H9 (cell line): Measurements from ENCODE around the gene SLC35F5. TPM values are rescaled to one million over a fixed set of nuclear protein-coding genes. Genes with fewer than 3 reads are reported as not detected.

Source experiments
- DNase-seq: peaks from one replicate; pipeline ENCODE4 v3.0.0-alpha.2; 2017
- H2AFZ ChIP-seq: one replicate; pipeline ENCODE4 v1.6.1; 2013; ENCODE audit warnings: mild to moderate bottlenecking, low read length, control low read depth, moderate library complexity
- H2AK5ac ChIP-seq: 2 replicates; pipeline ENCODE4 v1.6.1; 2013; ENCODE audit warnings: low read length, control low read depth, mixed read lengths; ENCODE audit not compliant: insufficient read length
- H2BK120ac ChIP-seq: one replicate; pipeline ENCODE4 v1.6.1; 2013; ENCODE audit warnings: low read depth, mild to moderate bottlenecking, low read length, control low read depth, inconsistent platforms; ENCODE audit not compliant: poor library complexity, severe bottlenecking
- H2BK12ac ChIP-seq: 2 replicates; pipeline ENCODE4 v1.6.1; 2013; ENCODE audit warnings: low read length, control low read depth, mixed read lengths, low read depth; ENCODE audit not compliant: insufficient read length
- H2BK15ac ChIP-seq: 2 replicates; pipeline ENCODE4 v1.6.1; 2013; ENCODE audit warnings: low read depth, low read length, control low read depth
- H2BK20ac ChIP-seq: one replicate; pipeline ENCODE4 v1.6.1; 2013; ENCODE audit warnings: low read depth, mild to moderate bottlenecking, low read length, control low read depth, inconsistent platforms; ENCODE audit not compliant: poor library complexity, severe bottlenecking
- H2BK5ac ChIP-seq: 2 replicates; pipeline ENCODE4 v1.6.1; 2013; ENCODE audit warnings: low read length, control low read depth, mixed read lengths; ENCODE audit not compliant: insufficient read length
- H3K14ac ChIP-seq: 2 replicates; pipeline ENCODE4 v1.6.1; 2013; ENCODE audit warnings: low read length, control low read depth; ENCODE audit not compliant: insufficient read depth
- H3K18ac ChIP-seq: 2 replicates; pipeline ENCODE4 v1.6.1; 2013; ENCODE audit warnings: low read depth, mild to moderate bottlenecking, mixed read lengths, low read length, control low read depth; ENCODE audit not compliant: insufficient read length
- H3K23ac ChIP-seq: 2 replicates; pipeline ENCODE4 v1.6.1; 2013; ENCODE audit warnings: low read length, control low read depth, mixed read lengths, low read depth; ENCODE audit not compliant: insufficient read length
- H3K23me2 ChIP-seq: 2 replicates; pipeline ENCODE4 v1.6.1; 2013; ENCODE audit warnings: low read depth, mild to moderate bottlenecking, mixed read lengths, low read length, control low read depth; ENCODE audit not compliant: insufficient read length, poor library complexity, severe bottlenecking
- H3K27ac ChIP-seq: 2 replicates; pipeline ENCODE4 v1.5.1; 2013; ENCODE audit warnings: low read length, control low read depth, mixed read lengths, low read depth; ENCODE audit not compliant: insufficient read length
- H3K27me3 ChIP-seq: 2 replicates; pipeline ENCODE4 v1.6.1; 2013; ENCODE audit warnings: low read length, control low read depth, inconsistent platforms; ENCODE audit not compliant: insufficient read depth
- H3K4ac ChIP-seq: 2 replicates; pipeline ENCODE4 v1.6.1; 2013; ENCODE audit warnings: low read depth, mild to moderate bottlenecking, control low read depth, inconsistent platforms, low read length, moderate library complexity
- H3K4me1 ChIP-seq: 2 replicates; pipeline ENCODE4 v1.6.1; 2013; ENCODE audit warnings: low read length, control low read depth, inconsistent platforms; ENCODE audit not compliant: insufficient read depth
- H3K4me2 ChIP-seq: 2 replicates; pipeline ENCODE4 v1.6.1; 2013; ENCODE audit warnings: low read length, control low read depth, mixed read lengths; ENCODE audit not compliant: insufficient read length, insufficient read depth
- H3K56ac ChIP-seq: 2 replicates; pipeline ENCODE4 v1.6.1; 2013; ENCODE audit warnings: low read depth, mild to moderate bottlenecking, mixed read lengths, low read length, control low read depth; ENCODE audit not compliant: insufficient read length
- H3K79me1 ChIP-seq: 2 replicates; pipeline ENCODE4 v1.6.1; 2013; ENCODE audit warnings: low read depth, mild to moderate bottlenecking, moderate library complexity, low read length, control low read depth, inconsistent platforms; ENCODE audit not compliant: insufficient read depth, poor library complexity, severe bottlenecking
- H3K79me2 ChIP-seq: 2 replicates; pipeline ENCODE4 v1.6.1; 2013; ENCODE audit warnings: low read length, control low read depth, inconsistent platforms; ENCODE audit not compliant: insufficient read depth
- H3K9ac ChIP-seq: 2 replicates; pipeline ENCODE4 v1.6.1; 2013; ENCODE audit warnings: low read length, control low read depth, mixed read lengths; ENCODE audit not compliant: insufficient read length; ENCODE audit errors: extremely low read depth
- H3K9me3 ChIP-seq: one replicate; pipeline ENCODE4 v1.6.1; 2013; ENCODE audit warnings: low read depth, low read length, inconsistent platforms; ENCODE audit not compliant: control insufficient read depth
- H3T11ph ChIP-seq: one replicate; pipeline ENCODE4 v1.6.1; 2013; ENCODE audit warnings: mild to moderate bottlenecking, low read length, control low read depth, inconsistent platforms
- H4K20me1 ChIP-seq: one replicate; pipeline ENCODE4 v1.6.1; 2013; ENCODE audit not compliant: control insufficient read depth, insufficient read length, insufficient read depth
- H4K5ac ChIP-seq: 2 replicates; pipeline ENCODE4 v1.6.1; 2013; ENCODE audit warnings: low read depth, mild to moderate bottlenecking, mixed read lengths, low read length, control low read depth; ENCODE audit not compliant: insufficient read length
- H4K8ac ChIP-seq: replicated peaks from 2 replicates; pipeline ENCODE4 v1.6.1; 2013; ENCODE audit warnings: low read length, control low read depth, mixed read lengths, low read depth; ENCODE audit not compliant: insufficient read length
- H4K91ac ChIP-seq: 2 replicates; pipeline ENCODE4 v1.6.1; 2013; ENCODE audit warnings: low read depth, mild to moderate bottlenecking, moderate library complexity, mixed read lengths, low read length, control low read depth; ENCODE audit not compliant: insufficient read length
- H3K27ac Mint-ChIP-seq, 3 experiments: 2 replicates in 2 of 3; 3 replicates in 1 of 3; pipeline ENCODE4 v1.8.0; 2020 to 2021; ENCODE audit warnings: mixed read lengths in 3 of 3, mild to moderate bottlenecking in 1 of 3, moderate library complexity in 1 of 3
- H3K27me3 Mint-ChIP-seq: 2 replicates; pipeline ENCODE4 v1.8.0; 2021; ENCODE audit warnings: low read depth, mild to moderate bottlenecking, moderate library complexity, mixed read lengths
- H3K36me3 Mint-ChIP-seq, 3 experiments: 2 replicates in 2 of 3; 3 replicates in 1 of 3; pipeline ENCODE4 v1.8.0; 2020 to 2021; ENCODE audit warnings: low read depth in 3 of 3, mixed read lengths in 3 of 3; ENCODE audit not compliant: insufficient read depth in 1 of 3
- H3K4me1 Mint-ChIP-seq, 2 experiments: 2 replicates each; pipeline ENCODE4 v1.8.0; 2020; ENCODE audit warnings: mixed read lengths in 2 of 2
- H3K4me3 Mint-ChIP-seq, 2 experiments: 2 replicates in 1 of 2; 3 replicates in 1 of 2; pipeline ENCODE4 v1.8.0; 2020 to 2021; ENCODE audit warnings: mild to moderate bottlenecking in 2 of 2, mixed read lengths in 2 of 2, moderate library complexity in 1 of 2
- H3K9me3 Mint-ChIP-seq, 2 experiments: 2 replicates in 1 of 2; 3 replicates in 1 of 2; pipeline ENCODE4 v1.8.0; 2020; ENCODE audit warnings: mild to moderate bottlenecking in 2 of 2, mixed read lengths in 2 of 2, moderate library complexity in 1 of 2
- CTCF ChIP-seq: fragments of 200-600 bp; sonication (generic); conservative IDR thresholded peaks from 3 replicates; pipeline ENCODE4 v1.8.0; 2021; ENCODE audit warnings: antibody characterized with exemption, mild to moderate bottlenecking
- WGBS: extraction: QIAGEN DNeasy Blood & Tissue Kit; methylation state at CpG from one replicate; pipeline ENCODE4 v1.1.7; 2013; ENCODE audit warnings: missing lambda C conversion rate, low lambda C conversion rate, mixed read lengths; ENCODE audit not compliant: insufficient read length; ENCODE audit errors: extremely low coverage; 5-methylcytosine and 5-hydroxymethylcytosine counted together
- total RNA-seq: library from RNA; stranded (reverse); gene quantifications from 2 replicates; pipeline ENCODE4 v1.2.1, GENCODE V29; 2021

SLC35F5 gene
- total RNA-seq, 1 experiment from 2014 or later, result 31.3 TPM

- H3K9me3 Mint-ChIP-seq, result no peaks in the 10 kb centered on the region
- no peak overlapping the region; a peak in 1 of 7 replicates for H3K27ac Mint-ChIP-seq
- Histone ChIP-seq H4K20me1 (no peaks in the 10 kb centered on the region), H3K4me2 (no peak overlapping the region), H3K23ac (no peak overlapping the region), H3K27me3 (no peaks in the 10 kb centered on the region), H2BK5ac (no peak overlapping the region), H2AFZ (no peak overlapping the region), H4K91ac (no peak overlapping the region), H3K56ac (no peak overlapping the region), H3K23me2 (peaks cover 2% of the 10 kb centered on the region), H3K9ac (no peak overlapping the region), H2BK12ac (no peak overlapping the region), H2BK15ac (no peak overlapping the region), H3K4ac (no peak overlapping the region), H3K9me3 (no peaks in the 10 kb centered on the region), H4K5ac (no peak overlapping the region), H3K18ac (no peak overlapping the region), H3K4me1 (no peaks in the 10 kb centered on the region), H2BK120ac (no peak overlapping the region), H3K79me1 (no peaks in the 10 kb centered on the region), H3K27ac (no peak overlapping the region), H2BK20ac (no peak overlapping the region), H3K14ac (no peak overlapping the region), H4K8ac (no peak overlapping the region), H2AK5ac (no peak overlapping the region), H3T11ph (no peak overlapping the region), H3K79me2 (peaks cover 3% of the 10 kb centered on the region; the same call in 1 of the 2 replicates)
- H3K4me1 Mint-ChIP-seq, result peaks cover 6 to 7% of the 10 kb centered on the region in 2 experiments
- WGBS, result no CpG with 5 or more reads among the region's 4 CpGs
- no peak for TF ChIP-seq CTCF
- no peak overlapping the region; a peak in 1 of 5 replicates for H3K4me3 Mint-ChIP-seq
- H3K27me3 Mint-ChIP-seq, result no peaks in the 10 kb centered on the region
- no peak for DNase-seq
- H3K36me3 Mint-ChIP-seq, result peaks cover 13 to 38% (median 32%) of the 10 kb centered on the region in 3 experiments
These were observed 6.1 kb downstream of the SLC35F5 start for GRCh38 chr2:113750385-113750784.
